Measurements from ENCODE around the gene BPIFB3. TPM values are rescaled to one million over a fixed set of nuclear protein-coding genes. Genes with fewer than 3 reads are reported as not detected.

BPIFB3 gene
- total RNA-seq, 3 donors from 2014 or later (not counting 1 experiment from before 2014, with no cell fraction given) = not detected

- no peak overlapping the region for H3K4me3 Mint-ChIP-seq
- DNase-seq (no peak), ATAC-seq (no peak)
- H3K9me3 Mint-ChIP-seq = no peaks in the 10 kb centered on the region
- no peaks in the 10 kb centered on the region for H3K4me1 Mint-ChIP-seq
- H3K36me3 Mint-ChIP-seq = no peaks in the 10 kb centered on the region
- Histone ChIP-seq H3K9me3 (ENCODE audit: control insufficient read depth, insufficient read depth, low read length) (no peaks in the 10 kb centered on the region), H3K27ac (ENCODE audit: low read length) (no peak overlapping the region), H3K27me3 (ENCODE audit: control insufficient read depth, insufficient read depth, low read length) (no peaks in the 10 kb centered on the region), H3K4me1 (ENCODE audit: control insufficient read depth, insufficient read depth, low read length) (no peaks in the 10 kb centered on the region), H3K36me3 (ENCODE audit: control insufficient read depth, insufficient read depth, low read length) (no peaks in the 10 kb centered on the region), H3K4me3 (ENCODE audit: low read length) (no peak overlapping the region)
- no peak for TF ChIP-seq CTCF (IDR thresholded peaks at IDR 0.05)
- intact Hi-C loops (cut with micrococcal nuclease) = no loop called here
- H3K27me3 Mint-ChIP-seq (ENCODE audit: low read depth in 2 of 2) = peaks cover 0 to 2% of the 10 kb centered on the region in 2 donors
- 90% methylated on average over 6 of the region's 6 CpGs for WGBS (ENCODE audit: insufficient coverage)
- H3K27ac Mint-ChIP-seq = no peak overlapping the region
These were observed 21.6 kb downstream of the BPIFB3 start for GRCh38 chr20:33075281-33075680.

- intact Hi-C loops (cut with micrococcal nuclease) = no loop called here
- peak in 1 of 2 donors; percentile 45 for DNase-seq
- Histone ChIP-seq H3K27ac (ENCODE audit: low read length) (no peak overlapping the region), H3K4me3 (ENCODE audit: low read length) (no peak overlapping the region), H3K36me3 (ENCODE audit: control insufficient read depth, insufficient read depth, low read length) (no peaks in the 10 kb centered on the region), H3K9me3 (ENCODE audit: control insufficient read depth, insufficient read depth, low read length) (no peaks in the 10 kb centered on the region), H3K27me3 (ENCODE audit: control insufficient read depth, insufficient read depth, low read length) (no peaks in the 10 kb centered on the region), H3K4me1 (ENCODE audit: control insufficient read depth, insufficient read depth, low read length) (no peaks in the 10 kb centered on the region)
- no peak for ATAC-seq
- Mint-ChIP-seq H3K27ac (no peak overlapping the region), H3K4me3 (no peak overlapping the region), H3K27me3 (ENCODE audit: low read depth in 2 of 2) (peaks cover 0 to 2% of the 10 kb centered on the region in 2 donors), H3K36me3 (no peaks in the 10 kb centered on the region), H3K4me1 (no peaks in the 10 kb centered on the region), H3K9me3 (no peaks in the 10 kb centered on the region)
- 67% methylated on average over 6 of the region's 6 CpGs for WGBS (ENCODE audit: insufficient coverage)
- no peak for TF ChIP-seq CTCF (IDR thresholded peaks at IDR 0.05)
These were observed 23.1 kb downstream of the BPIFB3 start for GRCh38 chr20:33076662-33077372.

- Histone ChIP-seq H3K4me1 (ENCODE audit: control insufficient read depth, insufficient read depth, low read length) (no peaks in the 10 kb centered on the region), H3K9me3 (ENCODE audit: control insufficient read depth, insufficient read depth, low read length) (no peaks in the 10 kb centered on the region), H3K27me3 (ENCODE audit: control insufficient read depth, insufficient read depth, low read length) (no peaks in the 10 kb centered on the region), H3K36me3 (ENCODE audit: control insufficient read depth, insufficient read depth, low read length) (no peaks in the 10 kb centered on the region), H3K27ac (ENCODE audit: low read length) (no peak within 1 kb of the TSS), H3K4me3 (ENCODE audit: low read length) (no peak within 1 kb of the TSS)
- Mint-ChIP-seq H3K4me1 (no peaks in the 10 kb centered on the region), H3K27me3 (ENCODE audit: low read depth in 2 of 2) (peaks cover 0 to 2% of the 10 kb centered on the region in 2 donors), H3K9me3 (no peaks in the 10 kb centered on the region), H3K4me3 (no peak within 1 kb of the TSS), H3K27ac (no peak within 1 kb of the TSS), H3K36me3 (no peaks in the 10 kb centered on the region)
- no peak for ATAC-seq
- WGBS (ENCODE audit: insufficient coverage) = 82% methylated on average over 2 of the region's 2 CpGs
- intact Hi-C loops (cut with micrococcal nuclease) = no loop called here
- DNase-seq = no peak
- no peak for TF ChIP-seq CTCF (IDR thresholded peaks at IDR 0.05)
These were observed 25.6 kb downstream of the BPIFB3 start, which contains the start of gene BPIFB4 for GRCh38 chr20:33079259-33079658. TSS of gene BPIFB4 (plus strand) at chr20:33079643. CDS start at chr20:33081527, 1,884 bp downstream.

Data from natural killer cell (primary cell).